C4-2B (cell line): ENCODE data around the gene CAMK4.

Experiments used
- H3K27ac ChIP-seq: fragments of 450-650 bp; 2 replicates; pipeline ENCODE4 v1.5.1; 2017
- CTCF ChIP-seq: fragments of 450-650 bp; conservative IDR thresholded peaks from 2 replicates; pipeline ENCODE4 v1.5.1; 2017; ENCODE audit warnings: mild to moderate bottlenecking
- ZFX ChIP-seq: fragments of 450-650 bp; IDR thresholded peaks from 2 replicates; pipeline ENCODE4 v1.6.1; 2017

Gene CAMK4

DNA sequence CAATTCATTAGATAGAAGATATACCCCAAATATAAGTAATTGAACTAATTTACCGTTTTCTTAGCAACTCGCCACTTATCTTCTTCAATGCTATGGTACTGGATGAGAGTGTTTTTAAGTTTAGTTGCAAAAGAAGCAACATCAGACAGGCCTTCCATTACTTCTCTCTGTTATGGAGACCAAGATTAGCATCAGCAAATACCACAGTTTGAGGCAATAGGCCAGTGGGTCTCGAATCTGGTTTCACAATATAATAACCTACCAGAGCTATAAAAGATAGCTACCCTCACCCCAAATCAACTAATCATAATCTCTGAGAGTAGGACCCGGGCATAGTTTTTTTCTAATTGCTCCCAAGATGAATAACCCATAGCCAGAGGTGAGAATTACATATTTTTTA is 283.1 kb downstream of the CAMK4 start:
- H3K27ac ChIP-seq = no peak overlapping the region
- TF ChIP-seq ZFX = no peak
- no peak for TF ChIP-seq CTCF

GRCh38 chr5:111509119-111509518 is 284.9 kb downstream of the CAMK4 start:
- no peak overlapping the region for H3K27ac ChIP-seq
- no peak for TF ChIP-seq CTCF
- no peak for TF ChIP-seq ZFX

- H3K27ac ChIP-seq = peak overlapping the region; percentile 85
These were observed 287.1 kb downstream of the CAMK4 start for GRCh38 chr5:111511174-111511830.

DNA sequence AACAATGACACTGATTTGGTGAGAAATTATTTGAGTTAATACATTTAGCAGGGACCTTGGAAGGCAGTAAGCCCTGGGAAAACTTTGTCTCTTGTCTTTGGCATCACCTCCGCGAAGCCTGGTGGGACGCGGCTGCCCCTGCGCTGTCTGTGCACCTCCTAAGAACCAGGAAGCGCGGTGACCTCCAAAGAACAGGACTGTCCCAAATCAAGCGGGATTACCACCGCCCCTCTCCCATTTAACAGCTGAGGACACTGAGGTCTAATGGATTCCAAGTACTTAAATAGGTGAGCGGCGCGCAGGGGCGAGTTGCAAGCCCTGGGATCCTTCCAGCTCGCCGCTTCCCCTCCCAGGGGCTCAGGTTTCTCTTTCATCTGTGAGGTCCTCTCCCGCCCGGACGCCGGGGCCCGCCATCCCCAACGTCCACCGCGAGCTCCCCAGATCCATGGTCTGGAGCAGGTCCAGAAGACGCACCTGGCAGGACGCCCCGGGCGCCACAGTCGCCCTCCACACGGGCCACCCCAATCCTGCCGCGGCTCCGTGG is 287.7 kb downstream of the CAMK4 start:
- TF ChIP-seq ZFX (no peak), CTCF (no peak)

More at GRCh38 chr5:111511174-111511830, 287.1 kb downstream of the CAMK4 start:
- TF ChIP-seq ZFX (no peak), CTCF (no peak)

GRCh38 chr5:111512375-111513130 is 288.4 kb downstream of the CAMK4 start, which contains the start of gene STARD4:
TSS of gene STARD4 (minus strand) at chr5:111512535. CDS start at chr5:111507433, 5,102 bp downstream.
- TF ChIP-seq CTCF (no peak), ZFX (no peak)
- peak within 1 kb of the TSS; percentile 85 for H3K27ac ChIP-seq

More for the DNA sequence above, 287.7 kb downstream of the CAMK4 start:
- H3K27ac ChIP-seq = peak overlapping the region; percentile 85

GRCh38 chr5:111513131-111513520 is 288.9 kb downstream of the CAMK4 start:
- H3K27ac ChIP-seq = peak overlapping the region; percentile 85
- no peak for TF ChIP-seq CTCF
- TF ChIP-seq ZFX = no peak

DNA sequence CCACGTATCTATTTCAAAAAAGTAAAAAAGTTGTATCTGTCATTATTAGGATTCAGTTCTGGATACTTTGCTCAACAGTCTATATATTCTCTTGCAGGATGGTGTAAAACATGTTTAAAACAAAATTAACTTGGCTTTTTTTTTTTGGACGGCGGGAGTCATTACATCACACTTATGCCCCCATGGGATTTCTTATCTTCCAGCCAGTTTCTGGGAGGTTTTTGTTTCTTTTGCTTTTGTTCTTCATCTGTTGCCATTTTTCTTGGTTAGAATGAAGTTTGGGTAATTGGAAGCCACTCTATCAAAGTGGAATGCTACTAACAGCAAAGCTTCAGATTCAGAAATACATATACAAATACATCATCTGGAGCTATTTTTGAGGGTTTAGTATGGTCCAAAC is 289.9 kb downstream of the CAMK4 start:
- H3K27ac ChIP-seq = no peak overlapping the region
- no peak for TF ChIP-seq ZFX
- TF ChIP-seq CTCF = no peak
